ENCODE results near the gene SLC44A1.
A peak's percentile ranks its signal among the peaks of the same experiment; 100 is the strongest.

The SLC44A1 gene

GRCh38 chr9:105466898-105467455 is 222.5 kb downstream of the SLC44A1 start:
- Histone ChIP-seq H2AK5ac (ENCODE audit: low read length) (no peak overlapping the region), H2BK120ac (ENCODE audit: insufficient read depth, low read length, poor library complexity) (no peak overlapping the region), H3K4me1 (ENCODE audit: control insufficient read depth in 1 of 2, insufficient read depth in 2 of 2, low read length in 2 of 2) (no peaks in the 10 kb centered on the region), H4K8ac (ENCODE audit: low read depth, low read length) (no peak overlapping the region), H4K12ac (ENCODE audit: low read depth, low read length) (no peak overlapping the region), H3K79me1 (ENCODE audit: low read length) (no peaks in the 10 kb centered on the region), H2BK5ac (ENCODE audit: low read depth, low read length, poor library complexity) (no peak overlapping the region), H3K79me2 (ENCODE audit: control insufficient read depth, insufficient read depth, low read length, poor library complexity) (no peaks in the 10 kb centered on the region), H3K27me3 (ENCODE audit: insufficient read depth, low read length) (no peaks in the 10 kb centered on the region), H3K4ac (ENCODE audit: low read depth, low read length) (no peak overlapping the region), H3K9ac (ENCODE audit: low read length) (no peak overlapping the region), H3K23ac (ENCODE audit: low read length) (no peak overlapping the region), H3K14ac (ENCODE audit: low read length) (no peak overlapping the region), H3K18ac (ENCODE audit: low read length) (no peak overlapping the region), H3K27ac (ENCODE audit: low read depth, low read length) (no peak overlapping the region), H3K4me3 (ENCODE audit: low read depth, low read length) (no peak overlapping the region), H3K36me3 (ENCODE audit: control insufficient read depth in 1 of 2, insufficient read depth in 2 of 2, low read length in 2 of 2) (no peaks in the 10 kb centered on the region), H2BK12ac (ENCODE audit: low read length) (no peak overlapping the region), H3K9me3 (ENCODE audit: insufficient read depth, low read depth, low read length) (no peaks in the 10 kb centered on the region), H2AFZ (ENCODE audit: insufficient read depth, low read length, poor library complexity) (no peak overlapping the region), H3K4me2 (ENCODE audit: low read length) (no peak overlapping the region), H4K91ac (ENCODE audit: low read depth, low read length) (no peak overlapping the region)
- no CpG with 5 or more reads among the region's 3 CpGs for WGBS (ENCODE audit: extremely low coverage, insufficient coverage, insufficient read length)
- no peak for DNase-seq

GRCh38 chr9:105468875-105469274 is 224.4 kb downstream of the SLC44A1 start:
- Histone ChIP-seq H3K4me3 (ENCODE audit: low read depth, low read length) (no peak overlapping the region), H3K79me2 (ENCODE audit: control insufficient read depth, insufficient read depth, low read length, poor library complexity) (no peaks in the 10 kb centered on the region), H3K4ac (ENCODE audit: low read depth, low read length) (no peak overlapping the region), H3K23ac (ENCODE audit: low read length) (no peak overlapping the region), H3K9ac (ENCODE audit: low read length) (no peak overlapping the region), H3K4me2 (ENCODE audit: low read length) (no peak overlapping the region), H2BK120ac (ENCODE audit: insufficient read depth, low read length, poor library complexity) (no peak overlapping the region), H3K79me1 (ENCODE audit: low read length) (no peaks in the 10 kb centered on the region), H2BK12ac (ENCODE audit: low read length) (no peak overlapping the region), H3K27ac (ENCODE audit: low read depth, low read length) (no peak overlapping the region), H3K18ac (ENCODE audit: low read length) (no peak overlapping the region), H4K12ac (ENCODE audit: low read depth, low read length) (no peak overlapping the region), H2AK5ac (ENCODE audit: low read length) (no peak overlapping the region), H3K9me3 (ENCODE audit: insufficient read depth, low read depth, low read length) (no peaks in the 10 kb centered on the region), H2BK5ac (ENCODE audit: low read depth, low read length, poor library complexity) (no peak overlapping the region), H3K36me3 (ENCODE audit: control insufficient read depth in 1 of 2, insufficient read depth in 2 of 2, low read length in 2 of 2) (no peaks in the 10 kb centered on the region), H4K8ac (ENCODE audit: low read depth, low read length) (no peak overlapping the region), H3K27me3 (ENCODE audit: insufficient read depth, low read length) (no peaks in the 10 kb centered on the region), H4K91ac (ENCODE audit: low read depth, low read length) (no peak overlapping the region), H3K4me1 (ENCODE audit: control insufficient read depth in 1 of 2, insufficient read depth in 2 of 2, low read length in 2 of 2) (no peaks in the 10 kb centered on the region), H3K14ac (ENCODE audit: low read length) (no peak overlapping the region), H2AFZ (ENCODE audit: insufficient read depth, low read length, poor library complexity) (no peak overlapping the region)
- no peak for DNase-seq
- no CpG with 5 or more reads among the region's 1 CpG for WGBS (ENCODE audit: extremely low coverage, insufficient coverage, insufficient read length)

GRCh38 chr9:105473221-105473620 is 228.8 kb downstream of the SLC44A1 start:
- H3K18ac ChIP-seq (ENCODE audit: low read length) = no peak overlapping the region
- H2BK120ac ChIP-seq (ENCODE audit: insufficient read depth, low read length, poor library complexity) = no peak overlapping the region
- H4K12ac ChIP-seq (ENCODE audit: low read depth, low read length) = no peak overlapping the region
- H2BK5ac ChIP-seq (ENCODE audit: low read depth, low read length, poor library complexity) = no peak overlapping the region
- H3K4ac ChIP-seq (ENCODE audit: low read depth, low read length) = no peak overlapping the region
- H3K27me3 ChIP-seq (ENCODE audit: insufficient read depth, low read length) = no peaks in the 10 kb centered on the region
- no peak overlapping the region for H3K23ac ChIP-seq (ENCODE audit: low read length)
- H3K4me1 ChIP-seq (ENCODE audit: control insufficient read depth in 1 of 2, insufficient read depth in 2 of 2, low read length in 2 of 2) = no peaks in the 10 kb centered on the region
- H4K91ac ChIP-seq (ENCODE audit: low read depth, low read length) = no peak overlapping the region
- no peak overlapping the region for H2AFZ ChIP-seq (ENCODE audit: insufficient read depth, low read length, poor library complexity)
- H3K79me1 ChIP-seq (ENCODE audit: low read length) = no peaks in the 10 kb centered on the region
- no peaks in the 10 kb centered on the region for H3K36me3 ChIP-seq (ENCODE audit: control insufficient read depth in 1 of 2, insufficient read depth in 2 of 2, low read length in 2 of 2)
- no peak overlapping the region for H3K4me3 ChIP-seq (ENCODE audit: low read depth, low read length)
- no peak overlapping the region for H3K14ac ChIP-seq (ENCODE audit: low read length)
- no peak overlapping the region for H2BK12ac ChIP-seq (ENCODE audit: low read length)
- no peak overlapping the region for H3K9ac ChIP-seq (ENCODE audit: low read length)
- no peak overlapping the region for H3K4me2 ChIP-seq (ENCODE audit: low read length)
- no peaks in the 10 kb centered on the region for H3K9me3 ChIP-seq (ENCODE audit: insufficient read depth, low read depth, low read length)
- no CpG with 5 or more reads among the region's 2 CpGs for WGBS (ENCODE audit: extremely low coverage, insufficient coverage, insufficient read length)
- no peaks in the 10 kb centered on the region for H3K79me2 ChIP-seq (ENCODE audit: control insufficient read depth, insufficient read depth, low read length, poor library complexity)
- no peak overlapping the region for H4K8ac ChIP-seq (ENCODE audit: low read depth, low read length)
- no peak overlapping the region for H2AK5ac ChIP-seq (ENCODE audit: low read length)
- DNase-seq = no peak
- no peak overlapping the region for H3K27ac ChIP-seq (ENCODE audit: low read depth, low read length)

GRCh38 chr9:105475302-105475701 is 230.9 kb downstream of the SLC44A1 start:
- H2AK5ac ChIP-seq (ENCODE audit: low read length) = no peak overlapping the region
- H3K27me3 ChIP-seq (ENCODE audit: insufficient read depth, low read length) = no peaks in the 10 kb centered on the region
- peak in 1 of 2 donors; percentile 29 for DNase-seq

More at GRCh38 chr9:105475302-105475701, 230.9 kb downstream of the SLC44A1 start:
- H3K4me3 ChIP-seq (ENCODE audit: low read depth, low read length) = no peak overlapping the region
- no peak overlapping the region for H4K8ac ChIP-seq (ENCODE audit: low read depth, low read length)
- no peaks in the 10 kb centered on the region for H3K9me3 ChIP-seq (ENCODE audit: insufficient read depth, low read depth, low read length)
- no peak overlapping the region for H4K91ac ChIP-seq (ENCODE audit: low read depth, low read length)
- no peak overlapping the region for H3K9ac ChIP-seq (ENCODE audit: low read length)
- H2BK12ac ChIP-seq (ENCODE audit: low read length) = no peak overlapping the region
- no peak overlapping the region for H3K14ac ChIP-seq (ENCODE audit: low read length)
- H3K79me2 ChIP-seq (ENCODE audit: control insufficient read depth, insufficient read depth, low read length, poor library complexity) = no peaks in the 10 kb centered on the region
- H4K12ac ChIP-seq (ENCODE audit: low read depth, low read length) = no peak overlapping the region
- no peak overlapping the region for H2BK120ac ChIP-seq (ENCODE audit: insufficient read depth, low read length, poor library complexity)
- no peak overlapping the region for H3K27ac ChIP-seq (ENCODE audit: low read depth, low read length)
- H3K23ac ChIP-seq (ENCODE audit: low read length) = no peak overlapping the region
- H3K79me1 ChIP-seq (ENCODE audit: low read length) = no peaks in the 10 kb centered on the region
- H3K18ac ChIP-seq (ENCODE audit: low read length) = no peak overlapping the region
- H2AFZ ChIP-seq (ENCODE audit: insufficient read depth, low read length, poor library complexity) = no peak overlapping the region
- no peaks in the 10 kb centered on the region for H3K4me1 ChIP-seq (ENCODE audit: control insufficient read depth in 1 of 2, insufficient read depth in 2 of 2, low read length in 2 of 2)
- no peak overlapping the region for H3K4ac ChIP-seq (ENCODE audit: low read depth, low read length)
- WGBS (ENCODE audit: extremely low coverage, insufficient coverage, insufficient read length) = no CpG with 5 or more reads among the region's 2 CpGs
- H3K4me2 ChIP-seq (ENCODE audit: low read length) = no peak overlapping the region
- H2BK5ac ChIP-seq (ENCODE audit: low read depth, low read length, poor library complexity) = no peak overlapping the region
- no peaks in the 10 kb centered on the region for H3K36me3 ChIP-seq (ENCODE audit: control insufficient read depth in 1 of 2, insufficient read depth in 2 of 2, low read length in 2 of 2)
